Epithelial cell of esophagus (primary cell): ENCODE measurements around the gene CORO1C.

Experiments used
- DNase-seq: peaks from one replicate; pipeline ENCODE4 v3.0.0; 2010; ENCODE audit warnings: low read depth
- H3K4me3 ChIP-seq: 2 replicates; pipeline ENCODE4 v1.5.1; 2011; ENCODE audit warnings: mild to moderate bottlenecking, low read length, control low read depth
- TF ChIP-seq, protein P1 (sequence below): IDR thresholded peaks from 2 replicates; pipeline ENCODE4 v1.5.1; 2011; ENCODE audit warnings: low read depth, mild to moderate bottlenecking, low read length, control low read depth, inconsistent platforms; ENCODE audit not compliant: insufficient read depth; ENCODE audit errors: missing control alignments

Gene CORO1C

GRCh38 chr12:108606492-108606891 lies 124.8 kb downstream of the CORO1C start:
- no peak for DNase-seq
- TF ChIP-seq, protein P1, sequence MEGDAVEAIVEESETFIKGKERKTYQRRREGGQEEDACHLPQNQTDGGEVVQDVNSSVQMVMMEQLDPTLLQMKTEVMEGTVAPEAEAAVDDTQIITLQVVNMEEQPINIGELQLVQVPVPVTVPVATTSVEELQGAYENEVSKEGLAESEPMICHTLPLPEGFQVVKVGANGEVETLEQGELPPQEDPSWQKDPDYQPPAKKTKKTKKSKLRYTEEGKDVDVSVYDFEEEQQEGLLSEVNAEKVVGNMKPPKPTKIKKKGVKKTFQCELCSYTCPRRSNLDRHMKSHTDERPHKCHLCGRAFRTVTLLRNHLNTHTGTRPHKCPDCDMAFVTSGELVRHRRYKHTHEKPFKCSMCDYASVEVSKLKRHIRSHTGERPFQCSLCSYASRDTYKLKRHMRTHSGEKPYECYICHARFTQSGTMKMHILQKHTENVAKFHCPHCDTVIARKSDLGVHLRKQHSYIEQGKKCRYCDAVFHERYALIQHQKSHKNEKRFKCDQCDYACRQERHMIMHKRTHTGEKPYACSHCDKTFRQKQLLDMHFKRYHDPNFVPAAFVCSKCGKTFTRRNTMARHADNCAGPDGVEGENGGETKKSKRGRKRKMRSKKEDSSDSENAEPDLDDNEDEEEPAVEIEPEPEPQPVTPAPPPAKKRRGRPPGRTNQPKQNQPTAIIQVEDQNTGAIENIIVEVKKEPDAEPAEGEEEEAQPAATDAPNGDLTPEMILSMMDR = no peak
- no peak overlapping the region for H3K4me3 ChIP-seq

DNA sequence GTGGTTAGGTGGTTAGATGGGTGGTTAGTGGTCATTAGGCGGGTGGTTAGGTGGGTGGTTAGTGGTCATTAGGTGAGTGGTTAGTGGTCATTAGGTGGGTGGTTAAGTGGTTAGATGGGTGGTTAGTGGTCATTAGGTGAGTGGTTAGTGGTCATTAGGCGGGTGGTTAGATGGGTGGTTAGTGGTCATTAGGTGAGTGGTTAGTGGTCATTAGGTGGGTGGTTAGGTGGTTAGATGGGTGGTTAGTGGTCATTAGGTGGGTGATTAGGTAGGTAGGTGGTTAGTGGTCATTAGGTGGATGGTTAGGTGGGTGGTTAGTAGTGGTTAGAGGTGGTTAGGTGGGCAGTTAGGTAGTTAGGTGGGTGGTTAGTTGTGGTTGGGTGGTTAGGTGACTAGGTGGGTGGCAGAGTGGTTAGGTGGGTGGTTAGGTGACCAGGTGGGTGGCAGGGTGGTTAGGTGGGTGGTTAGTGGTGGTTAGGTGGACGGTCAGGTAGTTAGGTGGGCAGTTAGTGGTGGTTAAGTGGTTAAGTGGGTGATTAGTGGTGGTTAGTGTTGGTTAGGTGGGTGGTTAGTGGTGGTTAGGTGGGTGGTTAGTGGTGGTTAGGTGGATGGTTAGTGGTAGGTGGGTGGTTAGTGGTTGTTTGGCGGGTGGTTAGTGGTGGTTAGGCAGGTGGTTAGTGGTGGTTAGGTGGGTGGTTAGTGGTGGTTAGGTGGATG lies 125.5 kb downstream of the CORO1C start:
- no peak overlapping the region for H3K4me3 ChIP-seq
- TF ChIP-seq, protein P1 = no peak
- no peak for DNase-seq

GRCh38 chr12:108605000-108605689 lies 126.2 kb downstream of the CORO1C start:
- no peak overlapping the region for H3K4me3 ChIP-seq
- TF ChIP-seq, protein P1 = no peak
- DNase-seq = no peak

GRCh38 chr12:108604208-108604941 lies 126.9 kb downstream of the CORO1C start:
- H3K4me3 ChIP-seq = no peak overlapping the region
- no peak for DNase-seq
- TF ChIP-seq, protein P1 = no peak

- no peak for DNase-seq
- TF ChIP-seq, protein P1 = no peak
- no peak overlapping the region for H3K4me3 ChIP-seq
These were observed 127.6 kb downstream of the CORO1C start for GRCh38 chr12:108603743-108604142.

DNA sequence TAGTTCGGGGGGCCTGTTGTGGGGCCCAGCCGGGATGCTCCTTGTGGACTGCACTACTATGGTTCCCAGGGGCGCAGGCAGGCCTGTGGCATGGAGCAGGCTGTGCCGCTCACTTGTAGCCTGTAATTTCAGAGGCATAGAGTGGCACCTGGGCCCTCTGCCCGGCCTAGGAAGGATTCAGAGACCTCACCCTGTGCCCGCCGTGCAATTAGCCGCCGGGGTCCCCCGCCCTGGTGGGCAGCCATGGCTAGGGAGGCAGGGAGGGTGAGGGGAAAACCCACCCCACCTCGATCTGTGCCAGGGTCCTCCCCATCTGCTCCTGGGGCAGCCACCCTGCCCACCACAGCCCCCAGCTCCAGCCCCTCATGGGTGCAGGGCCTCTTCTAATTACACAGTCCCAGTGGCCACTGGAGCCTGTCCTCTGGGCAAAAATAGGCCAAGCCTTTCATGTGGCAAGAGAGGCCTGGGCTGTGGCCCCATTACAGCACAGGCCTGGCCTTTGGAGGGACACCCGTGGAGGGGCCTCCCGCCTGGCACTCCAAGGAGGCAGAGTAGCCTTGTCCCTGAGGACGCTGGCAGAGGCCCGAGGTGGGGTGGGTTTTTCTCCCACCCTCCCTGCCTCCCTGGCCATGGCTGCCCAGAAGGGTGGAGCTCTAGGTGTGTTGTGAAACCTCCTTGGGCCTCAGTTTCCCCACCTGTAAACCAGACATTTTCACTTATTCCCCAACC lies 128.2 kb downstream of the CORO1C start:
- DNase-seq = no peak
- TF ChIP-seq, protein P1 = no peak
- H3K4me3 ChIP-seq = no peak overlapping the region
